Epithelial cell of esophagus (primary cell): Measurements from ENCODE around the gene LTBP1.

Experiments
- DNase-seq: peaks from one replicate; pipeline ENCODE4 v3.0.0; 2010; ENCODE audit warnings: low read depth
- H3K4me3 ChIP-seq: 2 replicates; pipeline ENCODE4 v1.5.1; 2011; ENCODE audit warnings: mild to moderate bottlenecking, low read length, control low read depth
- CTCF ChIP-seq: IDR thresholded peaks from 2 replicates; pipeline ENCODE4 v1.5.1; 2011; ENCODE audit warnings: low read depth, mild to moderate bottlenecking, low read length, control low read depth, inconsistent platforms; ENCODE audit not compliant: insufficient read depth; ENCODE audit errors: missing control alignments

The LTBP1 gene

GRCh38 chr2:33264766-33265165, 318.0 kb downstream of the LTBP1 start:
- DNase-seq, result no peak
- no peak overlapping the region for H3K4me3 ChIP-seq
- TF ChIP-seq CTCF, result no peak

DNA sequence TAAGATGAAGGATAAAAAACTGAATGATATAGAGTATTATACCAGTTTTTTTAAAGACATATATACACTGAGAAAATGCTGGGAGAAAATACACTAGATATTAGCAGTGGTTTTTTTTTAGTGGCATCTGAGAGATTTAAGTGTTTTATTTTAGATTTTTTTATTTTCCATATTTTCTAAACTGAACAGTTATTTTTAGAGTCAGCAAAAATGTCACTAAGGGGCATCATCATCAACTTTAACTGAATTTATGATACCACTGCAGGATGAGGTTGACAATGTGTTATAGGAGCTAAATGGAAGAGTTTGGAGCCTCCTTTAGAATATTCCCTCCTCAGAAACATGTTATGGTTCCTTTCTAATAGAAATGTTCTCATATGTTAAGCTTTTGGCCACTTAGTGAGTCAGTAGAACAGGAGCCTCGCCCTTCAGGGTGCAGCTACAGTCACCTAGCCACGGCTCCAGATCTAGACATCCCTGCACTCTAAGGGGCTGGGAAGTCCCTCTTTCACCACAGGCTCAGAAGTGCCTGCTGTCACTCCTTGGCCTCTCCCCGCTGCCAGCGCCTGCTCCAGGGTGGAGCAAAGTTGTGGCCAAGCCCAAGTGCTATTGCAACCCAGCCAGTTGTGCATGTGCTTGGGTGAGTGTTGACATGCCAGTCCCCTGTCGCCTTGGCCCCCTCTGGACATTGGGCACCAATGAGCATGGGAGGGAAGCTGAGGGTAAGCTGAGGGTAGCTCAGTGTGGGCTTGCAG, 319.0 kb downstream of the LTBP1 start:
- TF ChIP-seq CTCF, result no peak
- H3K4me3 ChIP-seq, result no peak overlapping the region
- peak; percentile 76 for DNase-seq

DNA sequence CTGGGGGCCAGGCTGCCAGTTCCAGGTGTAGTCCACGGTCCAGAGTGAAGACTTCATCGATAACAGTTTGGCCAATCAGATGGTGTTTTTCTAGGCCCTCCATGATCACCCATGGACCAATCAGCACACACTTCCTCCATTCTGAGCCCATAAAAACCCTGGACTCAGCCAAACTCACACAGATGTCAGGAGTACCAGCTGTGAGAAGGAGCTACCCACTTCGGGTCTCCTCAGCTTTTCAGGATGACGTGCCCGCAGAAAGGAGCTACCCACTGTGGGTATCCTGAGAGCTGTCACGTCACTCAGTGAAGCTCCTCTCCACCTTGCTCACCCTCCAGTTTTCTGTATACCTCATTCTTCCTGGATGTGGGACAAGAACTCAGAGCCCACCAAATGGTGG, 319.7 kb downstream of the LTBP1 start:
- H3K4me3 ChIP-seq, result no peak overlapping the region
- no peak for TF ChIP-seq CTCF
- DNase-seq, result no peak

GRCh38 chr2:33267043-33267442, 320.3 kb downstream of the LTBP1 start:
- no peak overlapping the region for H3K4me3 ChIP-seq
- DNase-seq, result no peak
- no peak for TF ChIP-seq CTCF

DNA sequence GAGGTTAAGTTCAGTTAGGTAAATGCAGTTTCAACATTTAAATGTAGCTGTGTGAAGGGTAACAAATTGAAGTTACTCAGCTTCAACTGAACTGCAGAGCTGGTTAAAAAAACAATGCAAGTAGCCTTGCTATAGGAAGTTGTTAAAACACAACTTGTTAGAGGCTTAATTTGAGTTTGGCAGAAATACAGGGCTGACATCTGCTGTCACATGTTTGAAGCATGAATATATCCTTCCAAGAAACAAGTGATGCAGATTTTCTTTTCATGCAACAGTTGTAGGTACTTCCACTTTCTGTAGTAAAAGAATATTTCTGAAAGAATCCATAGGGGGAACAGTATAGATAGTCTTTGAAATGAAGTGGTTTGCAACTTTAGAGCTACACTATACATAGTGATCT, 321.0 kb downstream of the LTBP1 start:
- peak; percentile 20 for DNase-seq
- H3K4me3 ChIP-seq, result no peak overlapping the region
- TF ChIP-seq CTCF, result no peak

GRCh38 chr2:33268246-33268831, 321.6 kb downstream of the LTBP1 start:
- no peak for TF ChIP-seq CTCF
- no peak for DNase-seq
- H3K4me3 ChIP-seq, result no peak overlapping the region

DNA sequence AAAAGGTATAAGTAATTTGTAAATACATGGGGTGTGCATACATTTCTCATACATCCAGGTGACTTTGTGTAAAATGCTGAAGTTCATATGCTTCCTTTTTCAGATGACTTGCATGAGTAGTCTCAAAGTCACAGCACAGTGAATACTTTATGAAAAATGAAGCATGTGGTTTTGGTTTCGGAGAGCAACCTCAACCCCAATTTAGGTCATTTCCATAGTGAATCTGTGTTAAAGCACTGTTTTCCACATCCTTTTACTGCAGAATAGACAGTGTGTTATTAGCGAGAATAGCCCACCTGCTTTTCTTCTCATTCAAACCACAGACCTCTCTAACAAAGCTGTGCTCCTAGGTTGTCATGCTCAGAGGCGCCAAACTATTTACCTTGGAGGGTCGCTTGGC, 325.2 kb downstream of the LTBP1 start:
- no peak for TF ChIP-seq CTCF
- H3K4me3 ChIP-seq, result no peak overlapping the region
- DNase-seq, result no peak
